ENCODE measurements around the gene NCR2. TPM values are rescaled to one million over a fixed set of nuclear protein-coding genes. Genes with fewer than 3 reads are reported as not detected.

The NCR2 gene
- total and polyA plus RNA-seq, 9 of the 15 experiments (the other 6 are each of a cell fraction or from before 2014, with no cell fraction given): not detected

DNA sequence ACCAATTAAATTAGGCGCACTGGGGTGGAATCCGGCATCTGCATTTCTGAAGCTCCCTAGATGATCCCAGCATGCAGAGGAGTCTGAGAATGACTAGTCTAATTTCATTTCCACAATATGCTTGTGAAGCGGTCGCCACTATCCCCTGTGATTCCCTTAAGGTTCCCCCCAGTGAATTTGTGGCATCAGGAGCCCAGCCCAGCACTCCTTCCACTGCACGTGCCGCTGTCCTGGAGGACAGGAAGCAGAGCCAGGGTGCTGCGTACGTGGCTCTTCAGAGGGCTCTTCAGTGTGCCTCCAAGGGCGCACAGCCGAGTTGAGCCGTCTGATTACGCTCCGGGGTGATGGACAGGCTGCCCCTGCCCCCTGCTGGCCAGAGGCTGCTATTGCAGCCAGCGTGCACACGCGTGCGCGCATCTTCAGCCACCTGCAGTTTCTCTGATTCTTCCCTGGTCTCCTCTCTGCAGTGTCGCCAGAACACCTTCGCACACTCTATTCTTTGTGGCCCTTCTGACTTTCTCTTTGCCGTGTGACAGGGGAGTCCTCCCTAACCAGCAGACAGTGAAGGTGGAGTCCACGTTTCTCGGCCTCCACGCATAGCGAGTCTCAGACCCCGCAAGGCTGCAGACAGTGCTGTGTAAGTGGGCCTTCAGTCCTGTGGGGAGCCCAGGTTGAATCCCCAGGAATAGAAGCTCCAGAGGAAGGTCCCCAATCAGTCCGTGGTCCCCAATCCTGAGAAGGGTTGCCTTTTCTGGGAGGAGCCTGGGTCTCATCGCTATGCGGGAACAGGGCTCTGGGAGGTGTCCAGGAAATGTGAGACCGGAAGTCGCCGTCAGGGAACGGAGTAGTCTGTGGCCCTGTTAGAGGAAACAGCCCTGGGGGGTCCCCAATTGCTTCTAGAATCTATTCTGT lies 16.5 kb upstream of the NCR2 start (continued):
- no peak for TF ChIP-seq THRAP3 (IDR thresholded peaks at IDR 0.05; ENCODE audit: borderline replicate concordance)
- TF ChIP-seq, protein P1, sequence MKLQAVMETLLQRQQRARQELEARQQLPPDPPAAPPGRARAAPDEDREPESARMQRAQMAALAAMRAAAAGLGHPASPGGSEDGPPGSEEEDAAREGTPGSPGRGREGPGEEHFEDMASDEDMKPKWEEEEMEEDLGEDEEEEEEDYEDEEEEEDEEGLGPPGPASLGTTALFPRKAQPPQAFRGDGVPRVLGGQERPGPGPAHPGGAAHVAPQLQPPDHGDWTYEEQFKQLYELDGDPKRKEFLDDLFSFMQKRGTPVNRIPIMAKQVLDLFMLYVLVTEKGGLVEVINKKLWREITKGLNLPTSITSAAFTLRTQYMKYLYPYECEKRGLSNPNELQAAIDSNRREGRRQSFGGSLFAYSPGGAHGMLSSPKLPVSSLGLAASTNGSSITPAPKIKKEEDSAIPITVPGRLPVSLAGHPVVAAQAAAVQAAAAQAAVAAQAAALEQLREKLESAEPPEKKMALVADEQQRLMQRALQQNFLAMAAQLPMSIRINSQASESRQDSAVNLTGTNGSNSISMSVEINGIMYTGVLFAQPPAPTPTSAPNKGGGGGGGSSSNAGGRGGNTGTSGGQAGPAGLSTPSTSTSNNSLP (IDR thresholded peaks at IDR 0.05; ENCODE audit: borderline replicate concordance, low read depth, low read length): no peak
- TF ChIP-seq, protein P2, sequence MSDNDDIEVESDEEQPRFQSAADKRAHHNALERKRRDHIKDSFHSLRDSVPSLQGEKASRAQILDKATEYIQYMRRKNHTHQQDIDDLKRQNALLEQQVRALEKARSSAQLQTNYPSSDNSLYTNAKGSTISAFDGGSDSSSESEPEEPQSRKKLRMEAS (CRISPR knock-in tag; IDR thresholded peaks at IDR 0.05): peak; percentile 66
- peak; percentile 67; the same call in 1 of the 2 replicates for TF ChIP-seq HDAC2 (IDR thresholded peaks at IDR 0.05)
- TF ChIP-seq GABPA (tag; conservative IDR thresholded peaks at IDR 0.05; ENCODE audit: low read depth): peak; percentile 61
- no peak for TF ChIP-seq FOXP1 (CRISPR knock-in tag; IDR thresholded peaks at IDR 0.05)
- TF ChIP-seq ZNF699 (CRISPR knock-in tag; IDR thresholded peaks at IDR 0.05; ENCODE audit: insufficient replicate concordance): no peak
- TF ChIP-seq PHTF2 (CRISPR knock-in tag; IDR thresholded peaks at IDR 0.05): no peak
- TF ChIP-seq NFIX (CRISPR knock-in tag; IDR thresholded peaks at IDR 0.05; ENCODE audit: low read depth): no peak
- no peak for TF ChIP-seq ZNF444 (CRISPR knock-in tag; IDR thresholded peaks at IDR 0.05)
- no peak for TF ChIP-seq NFE2L1 (tag; IDR thresholded peaks at IDR 0.05; ENCODE audit: borderline replicate concordance, low read depth)
- TF ChIP-seq, protein P3, sequence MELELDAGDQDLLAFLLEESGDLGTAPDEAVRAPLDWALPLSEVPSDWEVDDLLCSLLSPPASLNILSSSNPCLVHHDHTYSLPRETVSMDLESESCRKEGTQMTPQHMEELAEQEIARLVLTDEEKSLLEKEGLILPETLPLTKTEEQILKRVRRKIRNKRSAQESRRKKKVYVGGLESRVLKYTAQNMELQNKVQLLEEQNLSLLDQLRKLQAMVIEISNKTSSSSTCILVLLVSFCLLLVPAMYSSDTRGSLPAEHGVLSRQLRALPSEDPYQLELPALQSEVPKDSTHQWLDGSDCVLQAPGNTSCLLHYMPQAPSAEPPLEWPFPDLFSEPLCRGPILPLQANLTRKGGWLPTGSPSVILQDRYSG (tag; conservative IDR thresholded peaks at IDR 0.05; ENCODE audit: low read depth): no peak
- no peak for TF ChIP-seq HSF4 (CRISPR knock-in tag; IDR thresholded peaks at IDR 0.05; ENCODE audit: borderline replicate concordance)
- TF ChIP-seq PCBP1 (IDR thresholded peaks at IDR 0.05; ENCODE audit: low read depth, low read length, poor library complexity, severe bottlenecking): no peak
- TF ChIP-seq HEY1 (CRISPR knock-in tag; IDR thresholded peaks at IDR 0.05; ENCODE audit: borderline replicate concordance): no peak
- TF ChIP-seq, protein P4, sequence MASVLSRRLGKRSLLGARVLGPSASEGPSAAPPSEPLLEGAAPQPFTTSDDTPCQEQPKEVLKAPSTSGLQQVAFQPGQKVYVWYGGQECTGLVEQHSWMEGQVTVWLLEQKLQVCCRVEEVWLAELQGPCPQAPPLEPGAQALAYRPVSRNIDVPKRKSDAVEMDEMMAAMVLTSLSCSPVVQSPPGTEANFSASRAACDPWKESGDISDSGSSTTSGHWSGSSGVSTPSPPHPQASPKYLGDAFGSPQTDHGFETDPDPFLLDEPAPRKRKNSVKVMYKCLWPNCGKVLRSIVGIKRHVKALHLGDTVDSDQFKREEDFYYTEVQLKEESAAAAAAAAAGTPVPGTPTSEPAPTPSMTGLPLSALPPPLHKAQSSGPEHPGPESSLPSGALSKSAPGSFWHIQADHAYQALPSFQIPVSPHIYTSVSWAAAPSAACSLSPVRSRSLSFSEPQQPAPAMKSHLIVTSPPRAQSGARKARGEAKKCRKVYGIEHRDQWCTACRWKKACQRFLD (CRISPR knock-in tag; IDR thresholded peaks at IDR 0.05): no peak
- TF ChIP-seq ZNF707 (CRISPR knock-in tag; conservative IDR thresholded peaks at IDR 0.05): no peak
- no peak for TF ChIP-seq EHMT2 (IDR thresholded peaks at IDR 0.05)
- TF ChIP-seq SRSF7 (optimal IDR thresholded peaks at IDR 0.05; ENCODE audit: low read depth, low read length): no peak
- peak in 1 of 2 experiments; percentile 51; a peak in 1 of 3 replicates for TF ChIP-seq CBX3 (IDR thresholded peaks at IDR 0.05; ENCODE audit: borderline replicate concordance in 1 of 2, low read length in 2 of 2)
- no peak for TF ChIP-seq U2AF2 (optimal IDR thresholded peaks at IDR 0.05; ENCODE audit: low read depth, low read length)
- no peak for TF ChIP-seq ZFP1 (CRISPR knock-in tag; IDR thresholded peaks at IDR 0.05)
- no peak for TF ChIP-seq SETDB1 (IDR thresholded peaks at IDR 0.05; ENCODE audit: low read length)
- TF ChIP-seq ZEB2 (IDR thresholded peaks at IDR 0.05): peak; percentile 40; the same call in 1 of the 2 replicates
- no peak for TF ChIP-seq NFATC3 (IDR thresholded peaks at IDR 0.05)
